HepG2 (cell line): Measurements from ENCODE around the gene PXMP4. TPM values are rescaled to one million over a fixed set of nuclear protein-coding genes. Genes with fewer than 3 reads are reported as not detected.

Source experiments
- ATAC-seq: fragments of 200-7000 bp; cut with Tn5 transposase; 3 replicates; pipeline ENCODE4 v1.9.1; 2020; ENCODE audit warnings: mild to moderate bottlenecking, moderate library complexity
- BruUV-seq: library from RNA; stranded (reverse); fragments of 400-500 nt; replicated peaks from 2 replicates; lab custom pipeline; 2021; lab: Mats Ljungman, UMichigan
- CTCF ChIA-PET: fragments of 300-600 bp; formaldehyde crosslinking; extraction: SDS; loops from one replicate; lab custom pipeline; 2021; ENCODE audit warnings: low total read pairs, inconsistent platforms, low intra/inter-chr PET ratio; lab: Yijun Ruan, JAX
- POLR2A ChIA-PET: fragments of 350-600 bp; sonication (Branson Sonifier 250); formaldehyde crosslinking; loops from one replicate; lab custom pipeline; 2020; ENCODE audit warnings: antibody characterized with exemption, inconsistent platforms; lab: Yijun Ruan, JAX
- DNase-seq: peaks from one replicate; pipeline ENCODE4 v3.0.0-alpha.2; 2015; ENCODE audit warnings: low spot score
- FAIRE-seq: peaks from 3 replicates; lab custom pipeline; 2011; peaks lifted over from hg19 to GRCh38; lab: Jason Lieb, UNC
- H2AFZ ChIP-seq: one replicate; pipeline ENCODE4 v1.6.1; 2011; ENCODE audit warnings: low read length, inconsistent platforms
- H3K27ac ChIP-seq: fragments of 300-600 bp; 3 replicates; pipeline ENCODE4 v1.8.0; 2011; ENCODE audit warnings: mixed run types, mild to moderate bottlenecking, mixed read lengths, low read length, inconsistent platforms; ENCODE audit not compliant: insufficient read depth; ENCODE audit errors: extremely low read length
- H3K27me3 ChIP-seq, 2 experiments: fragments of 200-600 bp in 1 of 2; 2 replicates in 1 of 2; 3 replicates in 1 of 2; pipeline versions ENCODE4 v1.6.0 to v1.8.0; 2011; ENCODE audit warnings: low read length in 2 of 2, mild to moderate bottlenecking in 2 of 2, moderate library complexity in 2 of 2, inconsistent platforms in 1 of 2; ENCODE audit not compliant: insufficient read depth in 2 of 2, control insufficient read depth in 1 of 2
- H3K36me3 ChIP-seq, 2 experiments: fragments of 200-600 bp in 1 of 2; replicated peaks in 1 of 2; 2 replicates in 1 of 2; 3 replicates in 1 of 2; pipeline versions ENCODE4 v1.5.1 to v1.8.0; 2011; ENCODE audit warnings: low read length in 2 of 2, inconsistent platforms in 1 of 2; ENCODE audit not compliant: insufficient read depth in 2 of 2, control insufficient read depth in 1 of 2
- H3K4me1 ChIP-seq: 2 replicates; pipeline ENCODE4 v1.5.1; 2012; ENCODE audit warnings: low read length, inconsistent platforms; ENCODE audit not compliant: insufficient read depth
- H3K4me2 ChIP-seq: 2 replicates; pipeline ENCODE4 v1.6.0; 2011; ENCODE audit warnings: low read depth, low read length, inconsistent platforms
- H3K4me3 ChIP-seq, 3 experiments: fragments of 200-600 bp in 1 of 3; sonication (generic), shearing (Covaris generic) in 1 of 3; replicated peaks in 1 of 3; 2 replicates each; pipeline ENCODE4 v1.5.1; 2011 to 2016; ENCODE audit warnings: low read length in 3 of 3, inconsistent platforms in 2 of 3, low read depth in 2 of 3, mild to moderate bottlenecking in 2 of 3, control low read depth in 1 of 3, mixed read lengths in 1 of 3; ENCODE audit not compliant: insufficient read depth in 1 of 3
- H3K79me2 ChIP-seq: one replicate; pipeline ENCODE4 v1.6.1; 2011; ENCODE audit warnings: low read length, inconsistent platforms; ENCODE audit not compliant: insufficient read depth
- H3K9ac ChIP-seq: 2 replicates; pipeline ENCODE4 v1.6.0; 2011; ENCODE audit warnings: mild to moderate bottlenecking, low read depth, low read length, inconsistent platforms; ENCODE audit not compliant: insufficient read depth
- H3K9me3 ChIP-seq: 2 replicates; pipeline ENCODE4 v1.5.1; 2012; ENCODE audit warnings: mild to moderate bottlenecking, low read length
- H4K20me1 ChIP-seq: 2 replicates; pipeline ENCODE4 v1.6.0; 2011; ENCODE audit warnings: inconsistent platforms, mild to moderate bottlenecking, low read length, moderate library complexity; ENCODE audit not compliant: insufficient read depth
- ADNP ChIP-seq: sonication (generic); formaldehyde crosslinking; IDR thresholded peaks from 2 replicates; pipeline ENCODE4 v1.4.0; 2020; ENCODE audit warnings: missing genetic modification reagents
- CBFB ChIP-seq: sonication (generic); formaldehyde crosslinking; IDR thresholded peaks from 2 replicates; pipeline ENCODE4 v1.4.0; 2020; ENCODE audit warnings: missing genetic modification reagents
- CENPBD1 ChIP-seq: sonication (generic); formaldehyde crosslinking; IDR thresholded peaks from 2 replicates; pipeline ENCODE4 v1.8.0; 2022; ENCODE audit warnings: missing genetic modification reagents, low read depth, mild to moderate bottlenecking, borderline replicate concordance
- ISL2 ChIP-seq: sonication (generic); formaldehyde crosslinking; IDR thresholded peaks from 2 replicates; pipeline ENCODE4 v1.5.0; 2020; ENCODE audit warnings: missing genetic modification reagents
- MATR3 ChIP-seq: sonication (generic); formaldehyde crosslinking; IDR thresholded peaks from 2 replicates; pipeline ENCODE4 v1.4.0; 2020; ENCODE audit warnings: missing genetic modification reagents
- MTF2 ChIP-seq: sonication (generic); formaldehyde crosslinking; IDR thresholded peaks from 2 replicates; pipeline ENCODE4 v1.5.0; 2020; ENCODE audit warnings: missing genetic modification reagents, borderline replicate concordance
- NONO ChIP-seq, 2 experiments: fragments of 450-650 bp in 1 of 2; sonication (generic) in 1 of 2; formaldehyde crosslinking in 1 of 2; IDR thresholded peaks in 1 of 2; conservative IDR thresholded peaks in 1 of 2; 2 replicates each; pipeline versions ENCODE4 v1.6.1 to v1.8.0; 2017 to 2022; ENCODE audit warnings: mild to moderate bottlenecking in 1 of 2, missing genetic modification reagents in 1 of 2, moderate library complexity in 1 of 2
- POLR2A ChIP-seq, 2 experiments: IDR thresholded peaks; 2 replicates each; pipeline ENCODE4 v1.6.1; 2011; ENCODE audit warnings: low read depth in 2 of 2, low read length in 2 of 2, mild to moderate bottlenecking in 1 of 2, moderate library complexity in 1 of 2; ENCODE audit not compliant: insufficient read depth in 1 of 2
- SNAPC2 ChIP-seq: sonication (generic); formaldehyde crosslinking; IDR thresholded peaks from 2 replicates; pipeline ENCODE4 v1.8.1; 2022; ENCODE audit warnings: mild to moderate bottlenecking, missing genetic modification reagents
- SRY ChIP-seq: sonication (generic); formaldehyde crosslinking; IDR thresholded peaks from 2 replicates; pipeline ENCODE4 v1.8.0; 2022; ENCODE audit warnings: mild to moderate bottlenecking, missing genetic modification reagents
- THAP11 ChIP-seq: IDR thresholded peaks from 2 replicates; pipeline ENCODE4 v1.6.1; 2016; ENCODE audit warnings: missing biosample characterization, missing genetic modification reagents
- TSC22D2 ChIP-seq: sonication (generic); formaldehyde crosslinking; IDR thresholded peaks from 2 replicates; pipeline ENCODE4 v1.5.1; 2020; ENCODE audit warnings: missing genetic modification reagents, mild to moderate bottlenecking, borderline replicate concordance
- ZNF121 ChIP-seq: sonication (generic); formaldehyde crosslinking; IDR thresholded peaks from 2 replicates; pipeline ENCODE4 v1.5.0; 2020; ENCODE audit warnings: mild to moderate bottlenecking, missing genetic modification reagents
- ZNF292 ChIP-seq: sonication (generic); formaldehyde crosslinking; IDR thresholded peaks from 2 replicates; pipeline ENCODE4 v1.8.1; 2022; ENCODE audit warnings: mild to moderate bottlenecking, low read depth, missing genetic modification reagents, borderline replicate concordance
- ZNF598 ChIP-seq: sonication (generic); formaldehyde crosslinking; IDR thresholded peaks from 2 replicates; pipeline ENCODE4 v1.5.1; 2020; ENCODE audit warnings: mild to moderate bottlenecking, missing genetic modification reagents, borderline replicate concordance
- ZNF724P ChIP-seq: sonication (generic); formaldehyde crosslinking; IDR thresholded peaks from 2 replicates; pipeline ENCODE4 v1.8.0; 2022; ENCODE audit warnings: missing genetic modification reagents, borderline replicate concordance
- ZNF788 ChIP-seq: sonication (generic); formaldehyde crosslinking; IDR thresholded peaks from 2 replicates; pipeline ENCODE4 v1.5.0; 2020; ENCODE audit warnings: mild to moderate bottlenecking, missing genetic modification reagents, borderline replicate concordance
- WGBS: methylation state at CpG from one replicate; pipeline ENCODE4 v1.1.6; 2017; ENCODE audit warnings: low lambda C conversion rate; 5-methylcytosine and 5-hydroxymethylcytosine counted together
- in situ Hi-C: cut with HindIII; loops from 2 replicates; pipeline ENCODE4 v1.10.0; 2017; ENCODE audit warnings: low pct_unique_long_range_greater_than_20kb; ENCODE audit not compliant: extremely low pct_ligation_motif_present
- intact Hi-C: fragments of 100-400 bp; cut with micrococcal nuclease; formaldehyde crosslinking; loops from one replicate; pipeline ENCODE4 v1.10.0; 2022; ENCODE audit not compliant: unreplicated experiment
- polyA plus RNA-seq, 8 experiments: library from polyadenylated mRNA; depleted of rRNA in 3 of 8; stranded (reverse) in 7 of 8; unstranded in 1 of 8; fragments of >200 nt; fragmentation: Illumina TruSeq in 4 of 8; extraction: Trizol in 4 of 8; gene quantifications; 2 replicates each; pipeline versions ENCODE4 v1.2.1 to v1.2.3, GENCODE V29; 2011 to 2016; ENCODE audit warnings: low read depth in 4 of 8, missing spikeins in 1 of 8, mixed read lengths in 1 of 8; ENCODE audit not compliant: insufficient read depth in 1 of 8
- total RNA-seq, 5 experiments: library from RNA; depleted of rRNA; stranded (reverse); fragments of >200 nt; fragmentation: Illumina TruSeq; extraction: Trizol; gene quantifications; 2 replicates each; pipeline ENCODE4 v1.2.3, GENCODE V29; 2016; ENCODE audit warnings: low read depth in 1 of 5
- TF ChIP-seq, protein P1 (sequence below): sonication (generic); formaldehyde crosslinking; IDR thresholded peaks from 2 replicates; pipeline ENCODE4 v1.8.1; 2023; ENCODE audit warnings: mild to moderate bottlenecking, inconsistent platforms, moderate library complexity, missing genetic modification reagents, borderline replicate concordance

Gene PXMP4
- total and polyA plus RNA-seq, 2 of the 13 experiments (the other 11 are each of a cell fraction or from before 2014, with no cell fraction given) = not detected

DNA sequence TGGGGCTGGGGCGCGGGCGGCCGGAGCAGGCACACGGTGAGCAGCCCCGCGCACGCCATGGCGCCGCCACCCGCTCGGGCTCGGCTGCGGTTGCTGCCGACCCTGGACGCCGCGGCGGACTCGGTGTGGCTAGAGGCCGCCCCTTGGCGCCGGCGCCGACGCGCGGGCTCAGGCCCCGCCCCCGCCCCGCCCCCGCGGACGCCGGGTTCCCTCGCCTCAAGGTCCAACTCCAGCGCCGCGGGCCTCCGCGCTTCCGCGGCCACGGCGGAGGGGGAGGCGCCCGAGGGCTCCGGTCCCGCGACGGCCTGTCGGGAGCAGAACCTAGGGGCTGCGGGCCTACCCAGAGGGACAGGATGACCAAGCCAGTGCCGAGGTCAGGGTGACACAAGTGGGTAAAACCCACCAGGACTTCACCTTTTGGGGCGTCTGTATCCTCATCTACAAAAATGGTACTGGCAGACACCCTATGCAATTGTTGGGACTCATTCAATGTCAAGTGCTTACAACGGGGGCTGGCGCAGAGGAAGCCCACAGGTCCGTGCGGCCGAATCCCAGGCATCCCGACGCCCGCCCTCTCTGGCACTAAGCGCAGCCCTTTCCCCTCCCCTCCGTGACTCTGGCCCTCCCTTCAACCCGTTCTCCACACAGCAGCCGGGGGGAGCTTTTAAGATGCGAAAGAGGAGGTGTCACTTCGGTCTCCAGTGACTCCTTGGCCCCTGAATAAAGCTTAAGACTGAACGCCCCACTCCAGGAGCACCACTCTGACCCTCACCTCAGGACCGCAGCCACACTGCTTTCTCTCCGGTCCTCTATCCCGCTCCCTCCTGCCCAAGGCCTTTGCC, 45.6 kb downstream of the PXMP4 start, which contains the start of gene NECAB3 (continued):
- TF ChIP-seq CENPBD1 (CRISPR knock-in tag) = no peak; the same call in 1 of the 2 replicates
- TF ChIP-seq ZNF724P (CRISPR knock-in tag) = peak; percentile 73; the same call in 1 of the 2 replicates
- TF ChIP-seq ZNF598 = 0 out of 2 replicates have a peak, but pooled peaks have one; percentile 73
- no peak; the same call in 1 of the 2 replicates for TF ChIP-seq CBFB

GRCh38 chr20:33673410-33674293, 46.5 kb downstream of the PXMP4 start:
- in situ Hi-C loops = no loop called here
- peak overlapping the region; percentile 81 for H3K27ac ChIP-seq
- intact Hi-C loops = loop anchor here (1.0 to 5.0 kb wide), 3 partner anchors 12 to 324 kb away; partner anchors contain the start of gene ZNF341
- H3K4me3 ChIP-seq = peak overlapping the region; percentile 81 to 96 (median 96)
- peak overlapping the region; percentile 94 for H3K9ac ChIP-seq
- ChIA-PET POLR2A (interaction anchor here (1.2 to 2.6 kb wide), 5 partner anchors 10 to 184 kb away, joined by 3 to 16 read pairs (median 4); partner anchors contain the start of gene CBFA2T2), CTCF (no interaction called here)
- peaks cover 0 to 3% of the 10 kb centered on the region in 2 experiments; a peak in 1 of 5 replicates for H3K27me3 ChIP-seq
- DNase-seq (no peak), ATAC-seq (peak; percentile 35), FAIRE-seq (peak; percentile 36)
- no peaks in the 10 kb centered on the region for H3K9me3 ChIP-seq
- H3K4me1 ChIP-seq = peaks cover 51% of the 10 kb centered on the region
- 0 out of 2 replicates have a peak, but pooled peaks cover 3% of the 10 kb centered on the region for H4K20me1 ChIP-seq
- peaks cover 15 to 50% of the 10 kb centered on the region in 2 experiments for H3K36me3 ChIP-seq
- no TSS peak for BruUV-seq
- H3K79me2 ChIP-seq = peaks cover 24% of the 10 kb centered on the region
- WGBS = under 1% methylated on average over 19 of the region's 29 CpGs
- H2AFZ ChIP-seq = no peak overlapping the region
- peak overlapping the region; percentile 83 for H3K4me2 ChIP-seq
- TF ChIP-seq ISL2 (no peak), ADNP (CRISPR knock-in tag) (no peak), MTF2 (CRISPR knock-in tag) (no peak; the same call in 1 of the 2 replicates), SRY (CRISPR knock-in tag) (no peak), ZNF788 (CRISPR knock-in tag) (peak; percentile 29; the same call in 1 of the 2 replicates), THAP11 (CRISPR knock-in tag) (no peak), SNAPC2 (CRISPR knock-in tag) (no peak), NONO (IDR thresholded peaks at IDR 0.05) (no peak), NONO (CRISPR knock-in tag; conservative IDR thresholded peaks at IDR 0.05) (no peak), MATR3 (CRISPR knock-in tag) (no peak), TSC22D2 (no peak), ZNF121 (CRISPR knock-in tag) (no peak), ZNF292 (peak; percentile 51; the same call in 1 of the 2 replicates), POLR2A (IDR thresholded peaks at IDR 0.05; ENCODE audit: insufficient read depth in 1 of 2, low read depth in 2 of 2, low read length in 2 of 2) (peak in 1 of 2 experiments; percentile 45; a peak in 2 of 4 replicates)
- TF ChIP-seq, protein P1, sequence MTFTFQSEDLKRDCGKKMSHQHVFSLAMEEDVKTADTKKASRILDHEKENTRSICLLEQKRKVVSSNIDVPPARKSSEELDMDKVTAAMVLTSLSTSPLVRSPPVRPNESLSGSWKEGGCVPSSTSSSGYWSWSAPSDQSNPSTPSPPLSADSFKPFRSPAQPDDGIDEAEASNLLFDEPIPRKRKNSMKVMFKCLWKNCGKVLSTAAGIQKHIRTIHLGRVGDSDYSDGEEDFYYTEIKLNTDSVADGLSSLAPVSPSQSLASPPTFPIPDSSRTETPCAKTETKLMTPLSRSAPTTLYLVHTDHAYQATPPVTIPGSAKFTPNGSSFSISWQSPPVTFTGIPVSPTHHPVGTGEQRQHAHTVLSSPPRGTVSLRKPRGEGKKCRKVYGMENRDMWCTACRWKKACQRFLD (CRISPR knock-in tag) = peak; percentile 43; the same call in 1 of the 2 replicates
